Urothelium cell line (cell line): Measurements from ENCODE around the gene ZNF341.

Source experiments
- DNase-seq: peaks from one replicate; pipeline ENCODE4 v3.0.0; 2011; ENCODE audit warnings: low spot score, mixed read lengths
- FAIRE-seq: peaks from 2 replicates; lab custom pipeline; 2011; peaks lifted over from hg19 to GRCh38; lab: Jason Lieb, UNC

ZNF341 gene

DNA sequence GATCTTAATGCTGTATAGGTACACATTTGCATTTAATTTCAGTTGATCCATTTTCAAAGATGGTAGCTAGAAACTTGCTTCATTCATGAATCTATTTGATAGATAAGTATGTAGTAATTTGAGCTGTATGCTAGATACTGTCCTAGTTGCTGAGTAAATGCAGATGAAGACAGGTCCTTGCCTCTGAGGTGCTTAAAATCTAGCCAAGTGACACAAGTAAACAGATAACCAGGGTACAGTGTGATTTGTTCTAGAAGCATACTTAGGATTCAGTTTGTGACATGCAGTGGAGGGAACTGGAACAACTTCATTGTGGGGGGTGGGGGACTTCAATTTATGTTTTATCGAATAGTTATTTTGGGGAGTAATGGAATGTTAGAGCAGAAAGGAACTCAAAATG lies 88.6 kb downstream of the ZNF341 start:
- DNase-seq, result no peak
- no peak for FAIRE-seq

DNA sequence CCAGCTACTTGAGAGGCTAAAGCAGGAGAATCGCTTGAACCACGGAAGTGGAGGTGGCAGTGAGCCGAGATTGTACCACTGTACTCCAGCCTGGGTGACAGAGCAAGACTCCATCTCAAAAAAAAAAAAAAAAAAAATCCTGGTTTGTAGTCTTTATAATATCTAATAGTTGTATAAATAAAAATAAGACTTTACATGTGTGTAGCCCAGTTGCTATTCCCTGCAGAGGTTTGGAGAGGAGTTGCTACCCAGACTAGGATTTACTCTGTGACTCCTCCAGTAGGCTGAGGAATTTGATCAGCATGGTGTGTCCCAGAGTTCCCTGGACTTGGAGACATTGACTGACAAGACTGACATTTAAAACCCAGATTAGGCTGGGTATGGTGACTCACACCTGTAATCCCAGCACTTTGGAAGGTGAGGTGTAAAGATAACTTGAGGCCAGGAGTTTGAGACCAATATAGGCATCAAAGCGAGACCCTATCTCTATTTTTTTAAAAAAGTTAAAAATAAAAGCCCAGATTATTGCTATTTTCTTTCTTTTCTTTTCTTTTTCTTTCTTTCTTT lies 89.6 kb downstream of the ZNF341 start:
- FAIRE-seq, result no peak
- no peak for DNase-seq

DNA sequence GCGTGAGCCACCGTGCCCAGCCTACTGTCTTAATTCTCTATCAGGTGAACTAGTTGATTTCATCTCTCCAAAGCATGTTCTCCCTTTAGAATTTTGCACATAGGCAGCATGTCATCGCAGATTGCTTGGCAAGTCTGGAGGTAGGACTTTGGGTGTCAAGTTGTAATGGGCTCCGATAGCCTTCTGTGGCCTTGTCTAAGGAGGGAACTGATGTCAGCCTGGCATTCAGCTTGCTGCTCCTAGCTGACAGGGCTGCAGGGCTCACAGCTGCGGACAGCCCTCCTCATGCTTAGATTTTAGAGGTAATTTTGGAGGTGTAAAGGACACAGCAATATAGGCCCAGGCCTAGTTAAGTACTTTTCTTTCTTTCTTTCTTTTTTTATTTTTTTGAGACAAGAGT lies 90.6 kb downstream of the ZNF341 start:
- no peak for FAIRE-seq
- DNase-seq, result no peak

DNA sequence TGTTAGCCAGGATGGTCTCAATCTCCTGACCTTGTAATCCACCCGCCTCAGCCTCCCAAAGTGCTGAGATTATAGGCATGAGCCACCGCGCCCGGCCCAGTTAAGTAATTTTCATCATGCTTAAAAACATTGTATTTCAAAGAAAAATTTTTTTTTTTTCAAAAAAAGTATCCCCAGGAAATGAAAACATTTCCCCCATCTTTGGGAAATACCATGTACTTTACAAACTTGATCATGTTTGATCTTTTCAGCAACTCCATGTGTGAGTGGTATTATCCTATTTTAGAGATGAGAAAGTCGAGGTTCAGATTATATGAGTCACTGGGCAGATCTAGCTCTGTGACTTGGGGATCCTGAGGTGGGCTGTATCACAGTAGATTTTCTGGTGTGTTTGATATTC lies 91.2 kb downstream of the ZNF341 start:
- FAIRE-seq (no peak), DNase-seq (no peak)

DNA sequence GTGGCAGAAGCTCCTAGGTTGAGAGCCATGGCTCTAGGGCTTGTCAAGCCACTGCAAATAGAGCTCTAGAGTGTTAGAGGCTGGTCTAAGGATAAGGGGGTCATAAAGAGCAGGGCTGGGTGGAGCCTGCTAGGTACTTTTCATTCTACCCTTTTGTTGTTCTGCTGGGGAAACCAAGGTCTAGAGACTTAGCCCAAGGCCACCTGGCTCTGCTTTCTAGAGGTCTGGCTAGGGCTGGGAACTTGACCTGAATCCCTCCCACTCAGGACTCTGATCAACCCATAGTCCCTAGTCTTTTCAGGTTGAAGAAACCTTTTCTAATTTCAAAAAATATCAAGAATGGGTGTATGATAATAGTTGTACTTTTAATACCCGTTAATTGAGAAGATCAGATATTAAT lies 93.1 kb downstream of the ZNF341 start:
- DNase-seq, result no peak
- FAIRE-seq, result no peak

DNA sequence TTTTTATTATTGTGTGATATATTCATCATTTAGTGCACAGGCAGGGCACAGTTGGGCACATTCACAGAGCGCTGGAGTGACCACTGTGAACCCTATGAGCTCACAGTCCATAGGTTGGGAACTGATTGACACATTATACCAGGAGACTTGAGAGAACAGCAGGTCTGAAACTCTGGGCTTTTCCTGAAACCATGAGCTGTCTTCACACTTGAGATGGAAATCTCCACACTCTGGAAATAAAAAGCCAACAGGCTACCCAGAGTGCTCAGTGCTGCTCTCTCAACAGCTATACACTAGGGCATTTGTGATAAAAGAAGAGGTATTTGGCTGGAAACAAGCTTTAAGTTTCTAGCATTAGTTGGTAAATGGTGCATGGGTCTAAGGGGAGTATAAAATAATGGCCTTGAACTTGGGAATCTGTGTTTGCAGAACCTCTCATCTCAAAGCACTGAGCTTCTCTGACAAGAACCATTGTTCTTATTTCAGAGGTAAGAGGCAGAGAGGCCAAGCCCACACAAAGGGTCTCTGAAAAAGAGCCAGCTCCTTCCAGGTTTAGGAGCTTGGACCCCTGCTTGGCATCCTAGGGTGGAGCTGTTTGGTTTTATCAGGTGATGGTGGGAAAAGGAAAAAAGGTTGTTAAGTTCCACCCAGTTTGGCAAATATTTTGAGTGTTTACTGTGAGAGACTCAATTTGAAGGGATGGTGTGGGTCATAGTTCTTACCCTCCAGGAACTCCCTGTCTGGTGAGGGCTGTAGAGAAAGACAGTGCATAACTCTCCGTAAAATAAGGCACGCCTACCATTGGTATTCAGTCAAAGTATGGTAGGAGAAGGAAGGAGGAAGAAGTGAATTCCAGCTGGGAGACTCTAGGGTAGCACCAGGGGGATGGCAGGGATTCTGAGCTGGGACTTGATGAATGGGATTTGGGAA lies 93.8 kb downstream of the ZNF341 start:
- DNase-seq (no peak), FAIRE-seq (no peak)

DNA sequence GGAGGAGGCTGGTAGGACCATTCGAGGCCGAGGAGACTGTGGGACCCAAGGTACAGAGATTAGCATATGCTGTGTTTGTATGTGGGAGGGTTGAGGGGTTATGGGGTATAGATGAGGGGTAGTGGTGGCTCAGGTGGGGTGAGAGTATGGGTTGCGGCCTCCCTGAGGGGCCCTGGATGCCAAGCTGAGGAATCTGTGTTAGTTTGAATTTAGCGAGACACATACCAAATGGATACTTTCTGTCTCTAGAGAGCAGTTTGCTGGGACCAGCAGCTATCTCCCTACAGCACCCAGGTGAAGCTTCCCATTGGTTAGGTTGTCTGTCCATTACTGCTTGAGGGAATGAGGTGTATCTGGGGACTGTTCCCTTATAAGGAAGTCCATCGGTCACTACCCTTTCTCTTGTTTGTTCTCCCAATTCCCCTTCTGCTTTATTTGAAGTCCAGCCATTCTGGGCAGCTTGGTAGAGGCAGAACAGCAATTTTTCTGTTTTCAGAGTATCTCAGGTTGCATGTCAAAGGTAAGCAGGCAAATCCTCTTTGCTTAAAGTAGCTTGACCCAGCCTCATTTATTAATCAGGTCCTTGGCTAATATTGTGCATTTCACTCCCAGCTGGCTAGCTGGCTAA lies 94.6 kb downstream of the ZNF341 start:
- no peak for FAIRE-seq
- DNase-seq, result no peak

DNA sequence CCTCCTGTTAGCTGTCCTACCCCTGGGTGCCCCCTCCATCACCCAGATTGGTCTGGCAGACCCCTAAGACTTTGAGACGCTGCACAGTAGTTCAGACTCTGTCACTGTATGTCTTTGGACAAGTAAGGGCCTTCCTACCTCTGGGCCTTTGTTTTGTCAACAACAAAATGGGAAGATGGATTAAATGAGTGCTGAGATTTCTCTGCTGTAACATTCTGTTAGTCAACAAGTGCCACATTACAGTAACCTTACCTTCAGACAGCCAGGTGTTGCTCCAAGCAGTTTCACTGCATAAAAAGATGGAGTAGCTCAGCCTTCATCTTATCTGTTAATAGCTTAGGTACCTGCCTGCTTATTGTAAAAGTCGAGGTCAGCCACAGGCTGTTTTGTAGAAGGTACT lies 95.3 kb downstream of the ZNF341 start:
- DNase-seq (no peak), FAIRE-seq (no peak)

DNA sequence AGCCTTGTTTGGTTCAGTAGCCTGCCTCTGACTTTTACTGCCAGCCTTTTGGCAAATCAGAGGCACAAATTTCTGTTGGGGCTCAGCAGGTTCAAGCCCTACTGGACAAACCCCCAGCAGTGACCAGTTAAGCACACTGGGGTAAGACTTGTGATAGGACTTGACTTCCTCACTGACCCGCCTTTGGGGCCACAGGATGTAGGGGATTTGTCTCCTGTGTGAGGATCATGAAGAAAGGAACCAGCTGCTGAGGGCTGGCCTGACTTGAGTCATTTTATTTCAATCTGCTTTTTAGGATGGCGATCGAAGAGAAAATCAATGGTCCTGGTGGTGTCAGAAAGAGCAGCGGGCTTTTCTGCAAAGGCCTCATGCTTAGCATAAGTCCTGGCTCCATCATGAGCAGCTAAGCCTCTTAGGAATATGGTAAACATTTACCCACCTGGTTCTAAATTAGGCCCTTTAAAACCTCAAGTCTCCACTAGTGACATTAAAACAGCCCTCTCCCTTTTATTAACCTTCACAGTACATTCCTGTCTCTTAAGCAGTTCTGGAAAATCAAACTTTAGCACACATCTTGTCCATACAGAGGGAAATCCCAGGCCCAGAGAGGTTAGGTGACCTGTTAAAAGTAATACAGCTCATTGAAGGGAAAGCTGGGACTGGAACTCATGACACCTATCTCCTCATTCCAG lies 96.0 kb downstream of the ZNF341 start:
- FAIRE-seq, result no peak

DNA sequence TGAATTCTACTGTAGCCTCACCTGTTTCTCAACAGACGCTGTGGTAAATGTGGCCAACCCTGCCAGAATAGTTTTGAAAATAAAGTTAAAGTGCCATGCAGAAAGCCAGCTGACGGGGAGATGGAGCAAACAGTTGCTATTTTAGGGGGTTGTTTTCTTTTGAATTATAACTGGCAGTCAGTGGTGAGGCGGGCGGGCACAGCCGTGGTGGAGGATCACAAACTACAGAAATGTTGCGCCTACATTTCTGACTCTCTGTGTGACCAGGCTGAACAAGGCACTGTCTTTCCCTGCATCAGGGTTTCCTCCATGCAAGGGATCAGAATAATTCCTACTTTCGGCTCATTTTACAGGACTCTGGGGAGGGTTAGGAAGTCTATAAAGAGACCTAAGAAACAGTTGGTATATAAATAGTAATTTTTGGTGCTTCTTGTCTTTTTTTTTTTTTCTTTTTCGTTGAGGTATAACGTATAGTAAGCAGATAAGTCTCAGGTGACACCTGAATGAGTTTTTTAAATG lies 96.6 kb downstream of the ZNF341 start:
- DNase-seq, result no peak
- FAIRE-seq, result no peak

More for the DNA sequence above, 96.0 kb downstream of the ZNF341 start:
- DNase-seq, result no peak

DNA sequence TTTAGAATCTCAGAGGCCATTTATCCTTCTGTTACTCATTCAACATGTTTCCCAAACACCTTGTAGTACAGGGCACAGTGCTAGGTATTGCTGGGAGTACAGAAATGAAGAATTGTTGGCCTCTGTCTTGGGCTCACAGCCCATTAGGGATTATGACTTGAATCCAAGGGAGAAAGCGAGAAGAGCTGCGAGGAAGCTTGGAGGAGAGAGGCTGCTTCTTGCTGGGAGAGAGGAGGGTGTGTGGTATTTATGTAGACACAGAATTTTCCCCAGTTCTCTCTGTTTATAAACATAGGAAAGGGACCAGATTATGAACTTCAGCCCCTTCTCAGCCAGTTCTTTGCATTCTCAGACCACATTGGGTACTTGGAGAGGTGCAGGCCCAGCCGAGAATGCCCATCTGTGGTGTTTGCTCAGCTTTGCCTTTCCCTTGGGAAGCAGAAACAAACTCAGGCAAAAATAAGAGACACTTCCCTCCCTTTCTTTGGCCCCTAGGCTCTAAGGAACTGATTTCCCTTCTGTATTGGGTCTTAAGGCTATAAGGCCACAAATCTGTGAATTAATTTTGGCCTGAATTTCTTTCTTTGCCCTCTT lies 97.3 kb downstream of the ZNF341 start:
- no peak for FAIRE-seq

DNA sequence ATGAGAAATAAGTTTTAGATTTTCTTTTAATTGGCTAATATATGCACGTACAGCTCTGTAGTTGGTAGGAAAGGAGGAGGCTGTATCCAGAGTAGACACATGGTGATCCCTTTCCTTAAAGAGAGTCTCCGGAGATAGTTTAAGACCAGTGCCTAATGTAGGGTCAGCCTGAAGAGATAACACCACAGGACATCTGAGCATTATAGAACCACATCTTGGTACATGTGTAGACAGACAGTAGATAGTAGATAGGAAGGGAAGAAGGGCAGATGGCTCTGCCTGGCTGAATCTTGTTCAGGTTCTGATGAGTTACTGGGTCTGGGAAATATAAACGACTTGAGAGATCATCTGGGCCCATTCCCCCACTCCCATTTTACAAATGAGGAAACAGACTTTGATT lies 97.8 kb downstream of the ZNF341 start:
- FAIRE-seq (no peak), DNase-seq (no peak)

More for the DNA sequence above, 97.3 kb downstream of the ZNF341 start:
- no peak for DNase-seq

DNA sequence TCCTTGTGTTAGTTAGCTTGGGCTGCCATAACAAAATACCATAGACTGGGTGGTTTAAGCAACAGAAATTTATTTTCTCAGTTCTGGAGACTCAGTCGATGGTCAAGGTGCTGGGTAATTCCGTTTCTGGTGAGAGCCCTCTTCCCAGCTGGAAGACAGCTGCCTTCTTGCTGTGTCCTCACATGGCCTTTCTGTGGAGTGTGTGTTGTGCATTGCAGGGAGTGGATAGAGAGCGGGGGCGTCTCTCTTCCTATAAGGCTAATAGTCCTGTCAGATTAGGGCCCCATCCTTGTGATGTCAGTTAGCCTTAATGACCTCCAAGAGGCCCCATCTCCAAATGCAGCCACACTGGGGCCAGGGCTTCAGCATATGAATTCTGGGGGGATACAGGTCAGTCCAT lies 98.6 kb downstream of the ZNF341 start:
- FAIRE-seq, result no peak
- DNase-seq, result no peak

DNA sequence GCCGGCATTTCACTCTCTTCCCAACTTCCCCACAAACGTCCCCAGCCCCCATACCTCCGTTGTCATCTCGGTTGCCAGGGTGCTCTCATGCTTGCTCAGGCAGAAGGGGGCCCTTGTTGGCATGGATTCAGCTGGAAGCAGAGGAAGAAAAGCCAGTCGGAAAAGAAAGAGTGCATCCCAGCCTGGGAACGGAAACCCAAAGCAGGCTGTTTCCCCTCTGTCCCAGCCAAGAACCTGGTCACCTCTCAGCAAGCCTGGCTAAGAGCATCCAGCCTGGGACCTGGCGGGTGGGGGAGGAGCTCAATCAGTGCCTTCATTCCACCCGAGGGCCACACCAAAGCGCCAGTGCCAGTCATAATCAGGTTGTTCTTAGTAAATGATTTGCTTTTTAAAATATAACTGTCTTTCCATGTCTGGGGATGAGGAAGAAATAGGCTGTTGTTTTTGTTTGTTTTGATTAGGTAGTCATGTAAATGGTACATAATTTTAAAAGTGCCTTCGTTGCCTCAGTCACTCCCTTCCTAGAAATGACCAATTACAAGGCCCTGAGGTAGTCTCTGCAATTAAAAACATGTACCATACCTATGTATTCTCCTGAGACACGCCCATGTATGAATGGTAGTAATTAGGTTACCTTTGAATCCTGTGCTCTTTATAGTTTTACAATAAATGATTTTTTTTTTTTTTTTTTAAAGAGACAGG lies 100.5 kb downstream of the ZNF341 start:
- FAIRE-seq (no peak), DNase-seq (no peak)

DNA sequence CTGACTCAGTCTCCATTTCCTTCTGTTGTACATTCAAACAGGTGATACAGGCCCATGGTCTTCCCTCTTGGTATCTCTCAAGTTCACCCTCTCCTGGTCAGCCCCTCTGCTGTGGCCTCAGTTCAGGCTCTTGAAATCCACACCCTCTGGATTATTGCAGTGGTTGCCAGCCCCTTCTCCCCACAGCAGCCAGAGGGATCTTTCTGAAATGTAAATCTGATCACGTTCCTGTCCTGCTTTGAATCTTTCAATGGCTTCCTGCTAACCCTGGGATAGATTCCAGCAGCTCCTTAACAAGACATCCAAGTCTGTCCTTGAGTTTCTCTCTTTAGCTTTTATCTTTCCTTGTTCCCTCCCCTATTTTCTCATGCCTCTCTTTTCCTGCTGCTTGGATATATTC lies 101.5 kb downstream of the ZNF341 start:
- no peak for DNase-seq
- no peak for FAIRE-seq

DNA sequence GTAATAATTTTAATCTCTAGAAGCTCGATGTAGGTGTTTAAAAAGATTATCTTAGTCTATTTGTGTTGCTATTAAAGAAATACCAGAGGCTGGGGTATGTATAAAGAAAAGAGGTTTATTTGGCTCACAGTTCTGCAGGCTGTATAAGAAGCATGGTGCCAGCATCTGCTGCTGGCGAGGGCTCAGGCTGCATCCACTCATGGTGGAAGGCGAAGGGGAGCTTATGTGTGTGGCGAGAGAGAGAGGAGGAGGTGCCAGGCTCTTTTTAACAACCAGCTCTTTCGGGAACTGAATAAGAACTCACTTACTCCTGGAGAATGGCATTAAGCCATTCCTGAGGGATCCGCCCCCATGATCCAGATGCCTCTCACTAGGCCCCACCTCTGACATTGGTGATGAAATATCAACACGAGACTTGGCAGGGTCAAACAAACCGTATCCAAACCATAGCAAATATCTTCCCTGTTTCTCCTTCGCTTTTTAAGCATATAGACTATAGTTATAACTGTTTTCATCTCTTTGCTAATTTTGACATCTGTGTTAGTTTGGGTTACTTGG lies 103.9 kb downstream of the ZNF341 start:
- no peak for FAIRE-seq
- DNase-seq, result no peak

DNA sequence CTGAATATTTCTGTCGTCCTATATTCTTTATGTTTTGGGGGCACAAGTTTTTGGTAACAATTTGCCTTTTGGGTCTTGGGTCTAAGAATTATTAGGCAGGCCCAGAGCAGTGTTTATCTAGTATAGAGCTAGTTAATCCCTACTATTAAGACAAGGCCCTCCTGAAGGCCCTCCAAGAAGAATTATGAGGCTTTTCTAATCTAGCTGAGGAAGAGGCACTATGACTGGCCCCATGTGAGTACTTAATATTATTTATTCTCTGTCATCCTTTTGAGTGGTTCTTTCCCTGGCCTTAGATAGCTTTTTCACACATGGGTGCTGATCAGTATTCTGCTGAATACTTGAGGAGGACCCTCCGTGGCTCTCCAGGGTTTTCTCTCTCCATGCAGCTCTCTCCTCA lies 104.5 kb downstream of the ZNF341 start:
- DNase-seq (no peak), FAIRE-seq (no peak)

DNA sequence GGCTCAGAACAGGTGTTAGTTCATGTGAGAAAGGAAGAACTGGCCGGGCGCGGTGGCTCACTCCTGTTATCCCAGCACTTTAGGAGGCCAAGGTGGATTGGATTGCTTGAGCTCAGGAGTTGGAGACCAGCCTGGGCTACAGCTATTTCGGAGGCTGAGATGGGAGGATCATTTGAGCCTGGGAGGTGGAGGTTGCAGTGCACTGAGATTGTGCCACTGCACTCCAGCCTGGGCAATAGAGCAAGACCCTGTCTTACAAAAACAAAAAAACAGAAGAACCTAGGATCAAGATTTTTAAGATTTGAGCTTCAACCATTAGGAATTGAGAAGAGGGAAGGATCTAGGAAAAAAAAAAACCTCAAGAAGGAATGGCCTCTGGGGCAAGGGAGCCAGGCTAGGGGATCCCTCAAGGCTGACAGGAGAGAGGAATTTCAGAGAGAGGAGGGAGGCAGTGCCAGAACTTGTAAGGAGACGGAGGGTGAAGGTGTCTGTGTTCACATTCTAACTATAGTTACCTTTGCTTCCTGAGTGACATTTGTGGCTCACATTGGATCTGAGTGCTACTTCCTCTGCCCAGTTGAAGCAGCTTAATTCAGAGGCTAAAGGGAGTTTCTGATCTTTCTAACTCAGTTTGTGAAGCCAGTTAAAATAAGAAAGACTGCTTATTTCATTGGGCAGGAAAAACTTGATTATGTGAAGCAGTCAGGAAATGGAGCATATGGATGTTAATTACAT lies 105.5 kb downstream of the ZNF341 start:
- DNase-seq (no peak), FAIRE-seq (no peak)
